SIG-M5 treated with dmso at 0.1 percent for 504 hours (cell line): ENCODE data around the gene TSPAN31.

Experiments
- DNase-seq: peaks from one replicate; lab custom pipeline; 2025; ENCODE audit not compliant: unreplicated experiment; lab: John Stamatoyannopoulos, UW

The TSPAN31 gene

GRCh38 chr12:57782243-57782607 is 37.4 kb downstream of the TSPAN31 start:
- DNase-seq = no peak

- DNase-seq = peak; percentile 97
Observed at GRCh38 chr12:57782608-57783465, 38.0 kb downstream of the TSPAN31 start, which contains the start of gene TSFM. TSS of gene TSFM (plus strand) at chr12:57782787. CDS start at chr12:57782802, 15 bp downstream.

- no peak for DNase-seq
Observed at GRCh38 chr12:57783466-57783801, 38.6 kb downstream of the TSPAN31 start.

- no peak for DNase-seq
Observed at GRCh38 chr12:57783861-57784260, 39.0 kb downstream of the TSPAN31 start.

GRCh38 chr12:57793920-57794319 is 49.1 kb downstream of the TSPAN31 start:
- peak; percentile 22 for DNase-seq

- DNase-seq = peak; percentile 5
Observed at GRCh38 chr12:57795354-57795753, 50.5 kb downstream of the TSPAN31 start.

- no peak for DNase-seq
Observed at GRCh38 chr12:57796996-57797395, 52.2 kb downstream of the TSPAN31 start.

- peak; percentile 32 for DNase-seq
Observed at GRCh38 chr12:57797933-57798332, 53.1 kb downstream of the TSPAN31 start.
